ENCODE results near the gene ZBTB20. TPM values are rescaled to one million over a fixed set of nuclear protein-coding genes. Genes with fewer than 3 reads are reported as not detected.

ZBTB20 gene
- polyA plus RNA-seq, 3 donors = 1.3 to 3.2 (median 2.0) TPM

GRCh38 chr3:115141033-115141757 lies 5.9 kb downstream of the ZBTB20 start:
- H3K27me3 Mint-ChIP-seq (ENCODE audit: low read depth in 3 of 3) = peaks cover 0 to 2% (median 0%) of the 10 kb centered on the region in 3 donors
- peaks cover 8% of the 10 kb centered on the region for H4K20me1 ChIP-seq (ENCODE audit: insufficient read depth, low read length)
- no peak overlapping the region for H3K27ac ChIP-seq (ENCODE audit: low read depth in 1 of 2, low read length in 2 of 2)
- no peak overlapping the region for H3K4me3 Mint-ChIP-seq
- no peak for TF ChIP-seq CTCF (IDR thresholded peaks at IDR 0.05)
- H2AFZ ChIP-seq (ENCODE audit: insufficient read depth, low read depth, low read length, poor library complexity, severe bottlenecking) = no peak overlapping the region
- H3K4me1 Mint-ChIP-seq = peaks cover 7% of the 10 kb centered on the region
- no peaks in the 10 kb centered on the region for H3K9me3 ChIP-seq (replicated peaks in 1 of 2; ENCODE audit: control insufficient read depth in 1 of 2, insufficient read depth in 1 of 2, low read length in 2 of 2)
- no peak overlapping the region for H3K27ac Mint-ChIP-seq
- DNase-seq = no peak
- intact Hi-C loops (cut with micrococcal nuclease) = loop anchor here in 1 of 2 donors (10.0 kb wide), 1 partner anchor 1086 kb away; the partner anchor contains the start of genes CCDC191 and QTRT2
- H3K4me3 ChIP-seq (replicated peaks in 1 of 3; ENCODE audit: low read depth in 2 of 3, low read length in 3 of 3) = no peak overlapping the region
- no peaks in the 10 kb centered on the region for H3K27me3 ChIP-seq (ENCODE audit: control insufficient read depth in 2 of 2, insufficient read depth in 2 of 2, low read length in 2 of 2)
- H3K9me3 Mint-ChIP-seq = no peaks in the 10 kb centered on the region
- H3K36me3 ChIP-seq (replicated peaks in 1 of 2; ENCODE audit: control insufficient read depth in 1 of 2, insufficient read depth in 2 of 2, low read length in 2 of 2) = no peaks in the 10 kb centered on the region
- peaks cover 0 to 10% of the 10 kb centered on the region in 2 donors for H3K36me3 Mint-ChIP-seq
- H3K9ac ChIP-seq (ENCODE audit: insufficient read depth, low read length, poor library complexity, severe bottlenecking) = no peak overlapping the region
- no peak overlapping the region for H3K4me2 ChIP-seq (replicated peaks; ENCODE audit: extremely low read depth, low read length, poor library complexity, severe bottlenecking)
- peaks cover 21% of the 10 kb centered on the region for H3K79me2 ChIP-seq (ENCODE audit: insufficient read depth, low read length)
- peaks cover 4 to 9% of the 10 kb centered on the region in 2 donors for H3K4me1 ChIP-seq (ENCODE audit: control insufficient read depth in 1 of 2, insufficient read depth in 2 of 2, low read length in 2 of 2)

DNA sequence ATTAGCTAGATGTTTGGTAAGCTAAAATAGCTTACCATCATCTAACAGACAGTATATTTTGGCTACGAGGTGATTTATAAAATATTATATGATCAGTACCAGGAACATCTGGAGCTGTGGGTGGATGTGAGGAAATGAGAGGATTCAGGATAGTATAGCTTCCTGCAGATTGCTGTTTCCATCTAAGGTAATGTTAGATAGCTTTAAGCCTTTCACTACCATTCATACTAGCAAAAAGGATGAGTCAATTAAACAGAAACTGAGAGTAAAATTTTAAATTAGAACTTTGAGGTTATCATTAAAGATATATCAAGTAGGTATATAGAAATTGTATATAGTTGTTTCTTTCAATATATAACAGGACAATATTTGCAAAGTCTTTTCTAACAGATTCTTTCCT lies 8.0 kb downstream of the ZBTB20 start:
- H3K9ac ChIP-seq (ENCODE audit: insufficient read depth, low read length, poor library complexity, severe bottlenecking) = no peak overlapping the region
- H3K4me3 Mint-ChIP-seq = no peak overlapping the region
- peaks cover 8% of the 10 kb centered on the region for H4K20me1 ChIP-seq (ENCODE audit: insufficient read depth, low read length)
- no peak overlapping the region for H3K27ac Mint-ChIP-seq
- intact Hi-C loops (cut with micrococcal nuclease) = no loop called here
- H3K4me3 ChIP-seq (replicated peaks in 1 of 3; ENCODE audit: low read depth in 2 of 3, low read length in 3 of 3) = no peak overlapping the region
- no peaks in the 10 kb centered on the region for H3K4me1 ChIP-seq (ENCODE audit: control insufficient read depth in 1 of 2, insufficient read depth in 2 of 2, low read length in 2 of 2)
- H3K79me2 ChIP-seq (ENCODE audit: insufficient read depth, low read length) = peaks cover 10% of the 10 kb centered on the region
- no peak overlapping the region for H3K4me2 ChIP-seq (replicated peaks; ENCODE audit: extremely low read depth, low read length, poor library complexity, severe bottlenecking)
- H3K27me3 Mint-ChIP-seq (ENCODE audit: low read depth in 3 of 3) = peaks cover 0 to 2% (median 0%) of the 10 kb centered on the region in 3 donors
- no peak overlapping the region for H2AFZ ChIP-seq (ENCODE audit: insufficient read depth, low read depth, low read length, poor library complexity, severe bottlenecking)
- H3K4me1 Mint-ChIP-seq = no peaks in the 10 kb centered on the region
- WGBS (ENCODE audit: insufficient coverage) = no CpG with 5 or more reads among the region's 1 CpG
- no peaks in the 10 kb centered on the region for H3K36me3 ChIP-seq (replicated peaks in 1 of 2; ENCODE audit: control insufficient read depth in 1 of 2, insufficient read depth in 2 of 2, low read length in 2 of 2)
- H3K9me3 ChIP-seq (replicated peaks in 1 of 2; ENCODE audit: control insufficient read depth in 1 of 2, insufficient read depth in 1 of 2, low read length in 2 of 2) = no peaks in the 10 kb centered on the region
- H3K36me3 Mint-ChIP-seq = peaks cover 0 to 4% of the 10 kb centered on the region in 2 donors
- no peak overlapping the region for H3K27ac ChIP-seq (ENCODE audit: low read depth in 1 of 2, low read length in 2 of 2)
- no peak for DNase-seq
- no peaks in the 10 kb centered on the region for H3K9me3 Mint-ChIP-seq
- H3K27me3 ChIP-seq (ENCODE audit: control insufficient read depth in 2 of 2, insufficient read depth in 2 of 2, low read length in 2 of 2) = no peaks in the 10 kb centered on the region
- TF ChIP-seq CTCF (IDR thresholded peaks at IDR 0.05) = no peak

All from CD14-positive monocyte (primary cell).